ENCODE measurements around the gene NBL1.

The NBL1 gene

DNA sequence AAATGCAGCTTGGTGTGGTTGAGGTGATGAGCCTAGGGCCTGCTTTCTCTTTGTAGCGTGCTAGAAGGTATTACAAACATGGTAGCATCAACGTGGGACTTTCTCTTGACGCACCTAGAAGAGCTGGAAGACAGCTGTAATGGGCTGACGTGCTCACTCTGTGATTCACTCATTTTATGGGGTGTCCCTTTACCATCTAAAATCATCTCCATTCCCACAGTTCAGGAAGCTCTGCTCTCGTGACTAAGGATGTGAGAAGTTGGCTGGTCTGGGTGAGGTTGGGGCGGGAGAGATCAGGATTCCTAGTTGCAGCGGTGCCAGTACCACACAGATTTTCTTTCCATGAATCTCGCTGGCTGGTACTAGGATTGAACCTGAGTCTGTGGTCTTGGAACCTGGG, 24.8 kb downstream of the NBL1 start:
- Histone ChIP-seq H3K4me3 (no peak overlapping the region), H3K27ac (no peak overlapping the region), H3K36me3 (no peaks in the 10 kb centered on the region), H3K4me1 (peaks cover 0 to 12% (median 6%) of the 10 kb centered on the region in 10 experiments; a peak in 8 of 20 replicates), H3K9ac (no peak overlapping the region), H3K27me3 (peaks cover 25 to 33% (median 31%) of the 10 kb centered on the region in 11 experiments), H3K9me3 (replicated peaks in 1 of 11) (no peaks in the 10 kb centered on the region), H3K4me2 (no peak overlapping the region), H4K20me1 (peaks cover 0 to 24% (median 9%) of the 10 kb centered on the region in 11 experiments; a peak in 8 of 22 replicates)
- TF ChIP-seq Cebpa-rat (IDR thresholded peaks at IDR 0.05) = no peak

DNA sequence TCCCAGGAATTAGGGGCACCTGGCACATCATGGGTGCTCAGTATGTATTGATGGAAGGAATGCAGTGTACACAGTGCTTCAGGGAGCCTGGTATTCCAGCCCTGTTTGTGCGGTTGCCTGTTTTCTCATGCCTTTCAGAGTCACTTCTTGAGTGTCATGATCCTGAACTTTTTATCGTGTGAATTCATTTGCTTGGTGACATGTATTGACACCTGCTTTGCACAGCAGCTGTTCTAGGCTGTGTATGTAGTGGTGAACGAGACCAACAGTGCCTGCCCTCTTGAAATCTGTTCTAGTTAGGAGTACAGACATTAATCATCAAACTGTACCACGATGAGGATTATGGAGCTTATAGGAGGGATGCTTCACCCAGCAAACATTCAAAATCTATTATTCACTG, 26.7 kb downstream of the NBL1 start:
- Histone ChIP-seq H3K9me3 (replicated peaks in 1 of 11) (no peaks in the 10 kb centered on the region), H3K4me2 (no peak overlapping the region), H4K20me1 (peaks cover 0 to 22% (median 12%) of the 10 kb centered on the region in 11 experiments; a peak in 9 of 22 replicates), H3K27ac (no peak overlapping the region), H3K9ac (no peak overlapping the region), H3K4me1 (no peaks in the 10 kb centered on the region), H3K27me3 (peaks cover 6 to 14% (median 12%) of the 10 kb centered on the region in 11 experiments), H3K36me3 (no peaks in the 10 kb centered on the region), H3K4me3 (no peak overlapping the region)
- no peak for TF ChIP-seq Cebpa-rat (IDR thresholded peaks at IDR 0.05)

- Histone ChIP-seq H3K4me3 (no peak overlapping the region), H3K9ac (no peak overlapping the region), H3K36me3 (no peaks in the 10 kb centered on the region), H3K9me3 (replicated peaks in 1 of 11) (no peaks in the 10 kb centered on the region), H3K27ac (no peak overlapping the region), H3K27me3 (no peaks in the 10 kb centered on the region), H3K4me1 (no peaks in the 10 kb centered on the region), H4K20me1 (peaks cover 0 to 21% (median 8%) of the 10 kb centered on the region in 11 experiments; a peak in 7 of 22 replicates), H3K4me2 (no peak overlapping the region)
- TF ChIP-seq Cebpa-rat (IDR thresholded peaks at IDR 0.05) = no peak
These were observed 28.1 kb downstream of the NBL1 start for GRCh38 chr1:19672237-19672636.

GRCh38 chr1:19675797-19676196, 31.7 kb downstream of the NBL1 start:
- Histone ChIP-seq H3K27me3 (no peaks in the 10 kb centered on the region), H3K4me1 (no peaks in the 10 kb centered on the region), H3K27ac (no peak overlapping the region), H3K4me3 (no peak overlapping the region), H4K20me1 (peaks cover 0 to 48% (median 8%) of the 10 kb centered on the region in 11 experiments; a peak in 10 of 22 replicates), H3K9me3 (replicated peaks in 1 of 11) (no peaks in the 10 kb centered on the region), H3K9ac (no peak overlapping the region), H3K4me2 (no peak overlapping the region), H3K36me3 (no peaks in the 10 kb centered on the region)
- TF ChIP-seq Cebpa-rat (IDR thresholded peaks at IDR 0.05) = no peak

DNA sequence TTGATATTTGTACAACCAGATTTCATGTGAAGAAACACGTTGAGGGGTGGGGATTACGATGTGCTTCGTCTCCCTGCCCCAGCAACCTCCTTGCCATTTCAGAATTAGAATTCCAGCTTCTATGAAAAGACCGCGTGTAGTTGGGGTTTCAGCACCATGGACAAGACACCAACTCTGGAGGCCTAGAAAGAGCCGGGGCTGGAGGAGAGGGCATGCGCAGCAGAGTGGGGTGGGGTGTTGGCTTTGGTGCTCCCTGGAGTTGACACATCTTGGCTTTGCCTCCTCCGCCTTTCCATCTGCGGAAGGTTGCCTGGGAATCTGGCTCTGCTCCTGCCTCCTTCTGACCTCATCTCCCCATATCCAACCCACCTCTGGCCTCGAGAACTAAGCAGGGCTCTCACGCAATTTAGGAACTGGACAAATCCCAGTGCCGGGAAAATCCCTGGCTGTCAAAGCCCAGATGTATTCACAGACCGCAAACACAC, 32.4 kb downstream of the NBL1 start:
- Histone ChIP-seq H3K9me3 (replicated peaks in 1 of 11) (no peaks in the 10 kb centered on the region), H3K4me3 (no peak overlapping the region), H3K4me2 (no peak overlapping the region), H3K9ac (no peak overlapping the region), H3K27ac (no peak overlapping the region), H3K4me1 (no peaks in the 10 kb centered on the region), H3K36me3 (no peaks in the 10 kb centered on the region), H3K27me3 (no peaks in the 10 kb centered on the region), H4K20me1 (peaks cover 0 to 50% (median 8%) of the 10 kb centered on the region in 11 experiments; a peak in 10 of 22 replicates)
- TF ChIP-seq Cebpa-rat (IDR thresholded peaks at IDR 0.05) = no peak

DNA sequence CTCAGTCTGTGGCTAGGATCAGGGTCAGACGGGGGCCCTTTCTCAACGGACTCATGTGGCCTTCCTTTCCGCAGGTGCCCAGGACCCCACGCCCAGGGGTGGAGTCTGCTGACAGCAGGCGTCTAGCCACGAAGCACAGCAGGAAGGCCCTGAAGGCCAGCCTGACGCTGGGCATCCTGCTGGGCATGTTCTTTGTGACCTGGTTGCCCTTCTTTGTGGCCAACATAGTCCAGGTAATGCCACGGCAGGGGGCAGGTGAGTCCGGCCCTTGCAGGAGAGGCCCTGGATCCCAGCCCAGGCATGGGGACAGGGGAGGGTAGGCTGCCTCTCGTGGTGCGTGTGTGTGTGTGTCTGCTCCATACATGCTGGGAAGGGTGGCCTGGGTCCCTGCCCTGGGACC, 34.4 kb downstream of the NBL1 start:
- TF ChIP-seq Cebpa-rat (IDR thresholded peaks at IDR 0.05) = no peak

DNA sequence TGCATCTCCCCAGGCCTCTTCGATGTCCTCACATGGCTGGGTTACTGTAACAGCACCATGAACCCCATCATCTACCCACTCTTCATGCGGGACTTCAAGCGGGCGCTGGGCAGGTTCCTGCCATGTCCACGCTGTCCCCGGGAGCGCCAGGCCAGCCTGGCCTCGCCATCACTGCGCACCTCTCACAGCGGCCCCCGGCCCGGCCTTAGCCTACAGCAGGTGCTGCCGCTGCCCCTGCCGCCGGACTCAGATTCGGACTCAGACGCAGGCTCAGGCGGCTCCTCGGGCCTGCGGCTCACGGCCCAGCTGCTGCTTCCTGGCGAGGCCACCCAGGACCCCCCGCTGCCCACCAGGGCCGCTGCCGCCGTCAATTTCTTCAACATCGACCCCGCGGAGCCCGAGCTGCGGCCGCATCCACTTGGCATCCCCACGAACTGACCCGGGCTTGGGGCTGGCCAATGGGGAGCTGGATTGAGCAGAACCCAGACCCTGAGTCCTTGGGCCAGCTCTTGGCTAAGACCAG, 34.9 kb downstream of the NBL1 start:
- H3K36me3 ChIP-seq = peaks cover 0 to 4% (median 0%) of the 10 kb centered on the region in 11 experiments; a peak in 2 of 22 replicates
- no peaks in the 10 kb centered on the region for H3K9me3 ChIP-seq (replicated peaks in 1 of 11)
- peaks cover 0 to 49% (median 8%) of the 10 kb centered on the region in 11 experiments; a peak in 10 of 22 replicates for H4K20me1 ChIP-seq
- no peak overlapping the region for H3K4me3 ChIP-seq
- no peak for TF ChIP-seq Cebpa-rat (IDR thresholded peaks at IDR 0.05)
- H3K27ac ChIP-seq = no peak overlapping the region
- no peak overlapping the region for H3K4me2 ChIP-seq
- no peak overlapping the region for H3K9ac ChIP-seq
- no peaks in the 10 kb centered on the region for H3K4me1 ChIP-seq
- no peaks in the 10 kb centered on the region for H3K27me3 ChIP-seq

More for the DNA sequence above, 34.4 kb downstream of the NBL1 start:
- Histone ChIP-seq H3K9me3 (replicated peaks in 1 of 11) (no peaks in the 10 kb centered on the region), H3K36me3 (peaks cover 0 to 4% (median 0%) of the 10 kb centered on the region in 11 experiments; a peak in 2 of 22 replicates), H3K4me1 (no peaks in the 10 kb centered on the region), H3K4me2 (no peak overlapping the region), H3K27ac (no peak overlapping the region), H4K20me1 (peaks cover 0 to 49% (median 8%) of the 10 kb centered on the region in 11 experiments; a peak in 10 of 22 replicates), H3K4me3 (no peak overlapping the region), H3K27me3 (no peaks in the 10 kb centered on the region), H3K9ac (no peak overlapping the region)

GRCh38 chr1:19679691-19680090, 35.6 kb downstream of the NBL1 start:
- no peaks in the 10 kb centered on the region for H3K27me3 ChIP-seq
- peaks cover 0 to 49% (median 8%) of the 10 kb centered on the region in 11 experiments; a peak in 10 of 22 replicates for H4K20me1 ChIP-seq
- H3K4me1 ChIP-seq = no peaks in the 10 kb centered on the region
- no peak for TF ChIP-seq Cebpa-rat (IDR thresholded peaks at IDR 0.05)
- H3K9me3 ChIP-seq (replicated peaks in 1 of 11) = no peaks in the 10 kb centered on the region
- no peak overlapping the region for H3K4me2 ChIP-seq
- H3K27ac ChIP-seq = no peak overlapping the region
- H3K9ac ChIP-seq = no peak overlapping the region
- peaks cover 0 to 8% (median 0%) of the 10 kb centered on the region in 11 experiments; a peak in 4 of 22 replicates for H3K36me3 ChIP-seq
- H3K4me3 ChIP-seq = no peak overlapping the region

DNA sequence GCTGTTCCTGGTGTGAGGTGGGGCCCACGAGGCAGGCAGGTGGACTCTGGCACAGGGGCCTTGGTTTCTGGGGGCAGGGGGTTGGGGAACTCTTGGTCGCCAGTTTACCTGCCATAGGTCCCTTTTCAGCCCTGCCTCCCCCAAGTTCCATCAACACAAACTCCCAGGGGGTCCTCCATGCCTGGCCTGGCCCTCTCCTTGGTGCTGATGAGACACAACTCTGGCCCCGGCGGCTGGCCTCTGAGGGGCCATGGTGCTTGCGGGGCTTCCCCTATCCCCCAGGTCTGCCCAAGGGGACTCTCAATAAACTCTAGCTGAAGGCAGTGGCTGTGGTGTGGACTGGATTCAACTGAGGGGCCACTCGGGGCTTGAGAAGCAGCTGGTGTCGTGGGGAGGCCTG, 36.5 kb downstream of the NBL1 start:
- Histone ChIP-seq H3K4me1 (no peaks in the 10 kb centered on the region), H4K20me1 (peaks cover 0 to 49% (median 4%) of the 10 kb centered on the region in 11 experiments; a peak in 9 of 22 replicates), H3K9me3 (replicated peaks in 1 of 11) (no peaks in the 10 kb centered on the region), H3K4me2 (no peak overlapping the region), H3K27me3 (no peaks in the 10 kb centered on the region), H3K4me3 (no peak overlapping the region), H3K27ac (no peak overlapping the region), H3K36me3 (peaks cover 0 to 9% (median 0%) of the 10 kb centered on the region in 11 experiments; a peak in 4 of 22 replicates), H3K9ac (no peak overlapping the region)
- no peak for TF ChIP-seq Cebpa-rat (IDR thresholded peaks at IDR 0.05)

- H4K20me1 ChIP-seq = peaks cover 0 to 42% (median 0%) of the 10 kb centered on the region in 11 experiments; a peak in 7 of 22 replicates
- peaks cover 2 to 18% (median 3%) of the 10 kb centered on the region in 11 experiments; a peak in 14 of 22 replicates for H3K36me3 ChIP-seq
These were observed 38.1 kb downstream of the NBL1 start for GRCh38 chr1:19682257-19682656.

More at GRCh38 chr1:19682257-19682656, 38.1 kb downstream of the NBL1 start:
- Histone ChIP-seq H3K27ac (no peak overlapping the region), H3K4me3 (no peak overlapping the region), H3K9ac (no peak overlapping the region), H3K4me1 (no peaks in the 10 kb centered on the region), H3K9me3 (replicated peaks in 1 of 11) (peaks cover 0 to 2% (median under 1%) of the 10 kb centered on the region in 11 experiments; a peak in 12 of 22 replicates), H3K27me3 (no peaks in the 10 kb centered on the region), H3K4me2 (no peak overlapping the region)
- TF ChIP-seq Cebpa-rat (IDR thresholded peaks at IDR 0.05) = no peak

Data from BLaER1 treated with 17β-estradiol and CSF1 and Interleukin-3, amounts not matched to agents 10 nM and 100 nM (cell line).